Neural cell (in vitro differentiated cells): Measurements from ENCODE around the gene FIBCD1. TPM values are rescaled to one million over a fixed set of nuclear protein-coding genes. Genes with fewer than 3 reads are reported as not detected.

ENCODE experiments used
- H2AFZ ChIP-seq: fragments of 200-600, 300-800 bp; sonication (generic), shearing (Covaris generic); 2 replicates; pipeline ENCODE4 v1.6.0; 2014; ENCODE audit warnings: low read depth, mild to moderate bottlenecking, antibody characterized with exemption, low read length, moderate library complexity
- H3F3A ChIP-seq: fragments of 200-600 bp; shearing (Covaris generic); 2 replicates; pipeline ENCODE4 v1.6.1; 2016; ENCODE audit warnings: mild to moderate bottlenecking, moderate library complexity, mixed read lengths, antibody characterized with exemption, low read length; ENCODE audit not compliant: insufficient read depth, poor library complexity, severe bottlenecking
- H3K27ac ChIP-seq: fragments of 200-600, 300-800 bp; sonication (generic), shearing (Covaris generic); 2 replicates; pipeline ENCODE4 v1.5.1; 2014; ENCODE audit warnings: mild to moderate bottlenecking, low read length, moderate library complexity
- H3K27me3 ChIP-seq: fragments of 300-800, 200-600 bp; sonication (generic), shearing (Covaris generic); 2 replicates; pipeline ENCODE4 v1.6.0; 2014; ENCODE audit warnings: mild to moderate bottlenecking, low read depth, low read length, moderate library complexity; ENCODE audit not compliant: insufficient read depth
- H3K36me3 ChIP-seq: fragments of 300-800, 200-600 bp; sonication (generic), shearing (Covaris generic); 2 replicates; pipeline ENCODE4 v1.5.1; 2014; ENCODE audit warnings: mild to moderate bottlenecking, antibody characterized with exemption, low read length, moderate library complexity; ENCODE audit not compliant: insufficient read depth
- H3K4me2 ChIP-seq: fragments of 300-800, 200-600 bp; sonication (generic), shearing (Covaris generic); 2 replicates; pipeline ENCODE4 v1.6.0; 2014; ENCODE audit warnings: mild to moderate bottlenecking, low read length
- H3K4me3 ChIP-seq: fragments of 300-800, 200-600 bp; sonication (generic), shearing (Covaris generic); 2 replicates; pipeline ENCODE4 v1.5.1; 2014; ENCODE audit warnings: mild to moderate bottlenecking, low read length, moderate library complexity
- H3K79me2 ChIP-seq: fragments of 200-600 bp; shearing (Covaris generic); replicated peaks from 2 replicates; pipeline ENCODE4 v1.6.0; 2014; ENCODE audit warnings: mild to moderate bottlenecking, low read length, moderate library complexity; ENCODE audit not compliant: insufficient read depth
- H3K9ac ChIP-seq: fragments of 300-800, 200-600 bp; sonication (generic), shearing (Covaris generic); 2 replicates; pipeline ENCODE4 v1.6.1; 2016; ENCODE audit warnings: mild to moderate bottlenecking, low read length, mixed read lengths
- H3K9me2 ChIP-seq: fragments of 200-600 bp; shearing (Covaris generic); 2 replicates; pipeline ENCODE4 v1.6.1; 2016; ENCODE audit warnings: mild to moderate bottlenecking, low read length, mixed read lengths; ENCODE audit not compliant: insufficient read depth
- H3K9me3 ChIP-seq: fragments of 200-600, 300-800 bp; sonication (generic), shearing (Covaris generic); 2 replicates; pipeline ENCODE4 v1.6.1; 2016; ENCODE audit warnings: mild to moderate bottlenecking, mixed run types, low read length, moderate library complexity, mixed read lengths
- H4K20me1 ChIP-seq: fragments of 200-600 bp; shearing (Covaris generic); 2 replicates; pipeline ENCODE4 v1.6.1; 2016; ENCODE audit warnings: mild to moderate bottlenecking, mixed run types; ENCODE audit not compliant: insufficient read depth
- CTCF ChIP-seq: fragments of 450-650 bp; IDR thresholded peaks from 2 replicates; pipeline ENCODE4 v1.5.1; 2014; ENCODE audit warnings: antibody characterized with exemption, mild to moderate bottlenecking, moderate library complexity; ENCODE audit not compliant: poor library complexity, severe bottlenecking
- EP300 ChIP-seq: fragments of 450-650 bp; conservative IDR thresholded peaks from 2 replicates; pipeline ENCODE4 v1.6.1; 2014; ENCODE audit warnings: antibody characterized with exemption, mild to moderate bottlenecking, moderate library complexity; ENCODE audit not compliant: poor library complexity, severe bottlenecking
- EZH2 ChIP-seq: fragments of 200-600, 300-800 bp; shearing (Covaris generic), sonication (generic); IDR thresholded peaks from 2 replicates; pipeline ENCODE4 v1.6.1; 2014; ENCODE audit warnings: antibody characterized with exemption, low read length, borderline replicate concordance, mild to moderate bottlenecking; ENCODE audit not compliant: insufficient read depth, poor library complexity, severe bottlenecking
- MXI1 ChIP-seq: fragments of 450-650 bp; conservative IDR thresholded peaks from 2 replicates; pipeline ENCODE4 v1.6.1; 2014; ENCODE audit warnings: antibody characterized with exemption, mild to moderate bottlenecking; ENCODE audit not compliant: poor library complexity, severe bottlenecking
- POLR2AphosphoS5 ChIP-seq: IDR thresholded peaks from 2 replicates; pipeline ENCODE4 v1.6.1; 2012
- RAD21 ChIP-seq: fragments of 450-650 bp; conservative IDR thresholded peaks from 2 replicates; pipeline ENCODE4 v1.6.1; 2014; ENCODE audit warnings: antibody characterized with exemption, mild to moderate bottlenecking, moderate library complexity
- REST ChIP-seq: IDR thresholded peaks from 2 replicates; pipeline ENCODE4 v1.6.1; 2012; ENCODE audit warnings: borderline replicate concordance
- SMC3 ChIP-seq: fragments of 450-650 bp; conservative IDR thresholded peaks from 2 replicates; pipeline ENCODE4 v1.6.1; 2014; ENCODE audit warnings: antibody characterized with exemption, mild to moderate bottlenecking, moderate library complexity; ENCODE audit not compliant: poor library complexity
- TAF1 ChIP-seq: IDR thresholded peaks from 2 replicates; pipeline ENCODE4 v1.6.1; 2012; ENCODE audit warnings: low read depth
- polyA plus RNA-seq: library from polyadenylated mRNA; depleted of rRNA; stranded (reverse); fragments of >200 nt; gene quantifications from 2 replicates; pipeline ENCODE4 v1.2.3, GENCODE V29; 2014

FIBCD1 gene
- polyA plus RNA-seq, 1 donor from 2014 or later = 2.7 TPM

GRCh38 chr9:130878295-130878694 lies 60.8 kb downstream of the FIBCD1 start:
- Histone ChIP-seq H3K4me2 (no peak overlapping the region), H3K36me3 (no peaks in the 10 kb centered on the region), H3K27ac (no peak overlapping the region), H3K27me3 (no peaks in the 10 kb centered on the region), H2AFZ (no peak overlapping the region), H3K79me2 (no peaks in the 10 kb centered on the region), H3K9ac (no peak overlapping the region), H3K9me2 (no peaks in the 10 kb centered on the region), H4K20me1 (no peaks in the 10 kb centered on the region), H3K4me3 (no peak overlapping the region), H3K9me3 (no peaks in the 10 kb centered on the region), H3F3A (no peaks in the 10 kb centered on the region)
- TF ChIP-seq REST = no peak
- no peak for TF ChIP-seq POLR2AphosphoS5
- TF ChIP-seq CTCF = no peak
- no peak for TF ChIP-seq SMC3
- TF ChIP-seq EP300 = no peak
- no peak for TF ChIP-seq TAF1
- no peak for TF ChIP-seq MXI1
- TF ChIP-seq RAD21 = no peak

GRCh38 chr9:130877300-130877699 lies 61.7 kb downstream of the FIBCD1 start:
- Histone ChIP-seq H3K27ac (no peak overlapping the region), H3K4me3 (no peak overlapping the region), H3K9ac (no peak overlapping the region), H3K79me2 (no peaks in the 10 kb centered on the region), H4K20me1 (no peaks in the 10 kb centered on the region), H3K9me2 (no peaks in the 10 kb centered on the region), H3K9me3 (no peaks in the 10 kb centered on the region), H3K27me3 (no peaks in the 10 kb centered on the region), H3K36me3 (peaks cover 6% of the 10 kb centered on the region), H3K4me2 (no peak overlapping the region), H2AFZ (no peak overlapping the region), H3F3A (no peaks in the 10 kb centered on the region)
- TF ChIP-seq EP300 = no peak
- TF ChIP-seq SMC3 = no peak
- TF ChIP-seq EZH2 = no peak
- TF ChIP-seq POLR2AphosphoS5 = no peak
- no peak for TF ChIP-seq RAD21
- no peak for TF ChIP-seq TAF1
- no peak for TF ChIP-seq REST
